22Rv1 (cell line): ENCODE data around the gene PLLP.

ENCODE experiments used
- CTCF ChIP-seq: fragments of 450-650 bp; IDR thresholded peaks from 2 replicates; pipeline ENCODE4 v1.5.1; 2017; ENCODE audit warnings: mild to moderate bottlenecking
- ZFX ChIP-seq: fragments of 450-650 bp; IDR thresholded peaks from 2 replicates; pipeline ENCODE4 v1.6.1; 2017; ENCODE audit warnings: antibody characterized with exemption, borderline replicate concordance

GRCh38 chr16:57301126-57301817 is 16.8 kb upstream of the PLLP start:
- TF ChIP-seq CTCF (no peak), ZFX (no peak)
